HG02970 (cell line): ENCODE measurements around the gene MAP3K19.

Source experiments
- ATAC-seq: cut with Tn5 transposase; IDR thresholded peaks from one replicate; pipeline ENCODE4 v1.9.1; 2021; ENCODE audit warnings: mild to moderate bottlenecking, moderate library complexity, moderate number of reproducible peaks; ENCODE audit not compliant: unreplicated experiment, low FRiP score

Gene MAP3K19

DNA sequence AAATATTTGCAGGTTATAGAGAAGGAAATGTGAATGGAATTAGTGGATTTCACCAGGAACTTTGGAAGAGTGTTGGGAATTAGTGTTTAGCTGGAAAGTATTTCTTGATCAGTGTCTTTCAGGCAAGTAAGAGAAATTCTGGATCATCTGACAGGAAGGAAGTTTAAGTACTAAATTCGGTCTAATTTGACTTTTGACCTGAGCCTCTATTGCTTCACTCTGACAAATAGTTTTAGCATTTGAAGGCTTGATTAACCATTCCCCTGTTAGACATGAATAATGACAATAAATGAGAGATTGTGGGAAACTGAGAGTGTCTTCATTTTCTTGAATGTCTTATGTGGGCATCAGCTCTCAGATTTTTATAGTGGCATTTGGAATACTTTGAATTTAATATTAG is 112.6 kb downstream of the MAP3K19 start:
- ATAC-seq, result no peak

DNA sequence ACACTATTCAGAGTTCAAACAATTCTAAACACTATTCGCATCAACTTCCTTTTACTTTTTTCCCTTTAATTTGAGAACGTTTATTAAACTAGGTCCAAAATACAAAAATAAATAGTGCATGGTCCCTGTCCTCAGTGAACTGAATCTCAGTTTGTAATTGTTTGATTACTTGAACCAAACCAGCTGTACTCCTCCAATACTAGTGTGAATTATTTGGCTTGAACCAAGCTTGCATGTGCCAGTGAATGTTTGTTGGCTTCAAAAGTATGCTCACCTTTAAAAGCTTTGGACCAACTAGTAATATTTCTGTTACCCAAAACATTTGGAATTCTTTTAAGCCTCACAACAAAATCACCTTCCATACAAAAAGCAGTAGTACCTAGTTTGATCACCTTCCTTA is 113.1 kb downstream of the MAP3K19 start:
- ATAC-seq, result no peak

DNA sequence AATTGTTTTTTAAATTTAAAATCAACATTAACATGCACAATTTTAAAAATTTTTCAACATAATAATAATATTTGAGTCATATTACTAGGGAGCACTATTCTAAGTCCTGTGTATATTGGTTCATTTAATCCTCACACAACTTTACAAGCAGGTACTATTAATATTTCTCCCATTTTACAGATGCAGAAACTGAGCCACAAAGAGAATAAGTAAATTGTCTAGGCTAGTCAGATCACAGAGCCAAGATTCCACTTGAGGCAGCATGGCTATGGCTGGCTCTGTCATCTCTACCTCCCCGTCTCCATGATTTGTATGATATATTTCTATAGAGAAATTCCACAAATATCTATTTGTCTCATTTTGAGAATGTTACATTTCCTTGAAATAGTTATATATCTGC is 113.5 kb downstream of the MAP3K19 start:
- ATAC-seq, result no peak

DNA sequence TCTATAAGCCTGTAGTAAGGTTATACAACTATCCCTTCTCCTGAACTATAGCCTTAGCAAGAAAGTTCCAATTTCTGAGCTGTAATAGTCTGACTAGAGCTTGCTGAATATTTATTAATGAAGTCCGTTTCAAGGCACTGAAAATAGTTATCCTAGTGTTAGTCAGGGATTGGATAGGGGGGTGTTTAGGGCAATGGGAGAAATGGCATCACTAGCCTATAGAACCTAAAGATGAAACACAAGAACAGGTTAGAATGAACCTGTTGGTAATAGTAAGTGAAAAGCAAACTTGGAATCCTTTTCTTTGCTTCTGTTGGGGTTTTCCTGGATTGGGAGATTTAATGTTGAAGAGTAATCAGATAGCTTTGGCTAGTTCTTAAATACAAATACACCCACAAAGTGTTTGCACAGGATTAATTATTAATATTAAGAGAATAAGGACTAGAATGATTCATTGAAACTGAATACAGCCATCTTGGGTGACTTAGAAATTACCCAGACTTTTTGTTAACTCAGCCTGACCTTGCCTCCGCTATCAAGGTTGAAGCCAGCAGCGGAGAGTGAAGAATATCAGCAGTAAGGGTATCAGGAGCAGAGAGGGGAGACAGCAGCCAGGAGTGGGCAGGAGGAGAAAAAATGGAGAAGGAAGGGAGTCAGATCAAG is 114.3 kb downstream of the MAP3K19 start:
- ATAC-seq, result no peak

DNA sequence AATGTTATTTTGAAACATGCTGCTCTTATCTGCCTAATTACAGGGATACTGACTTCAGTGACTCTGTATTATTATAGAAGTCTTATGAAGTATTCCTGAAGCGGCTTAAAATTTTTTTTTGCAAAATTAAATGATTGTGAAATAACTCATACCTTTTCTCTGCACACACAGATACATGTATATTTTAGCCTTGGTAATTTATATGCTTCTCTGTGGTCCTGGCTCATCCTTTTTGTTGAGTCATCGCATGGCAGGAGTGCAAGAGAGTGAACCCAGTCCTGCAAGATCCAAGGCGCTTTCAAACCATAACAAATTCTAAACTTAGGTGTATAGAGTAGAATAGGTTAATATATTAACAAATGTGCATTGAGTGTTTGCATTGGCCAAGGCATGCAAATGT is 120.1 kb downstream of the MAP3K19 start:
- no peak for ATAC-seq

DNA sequence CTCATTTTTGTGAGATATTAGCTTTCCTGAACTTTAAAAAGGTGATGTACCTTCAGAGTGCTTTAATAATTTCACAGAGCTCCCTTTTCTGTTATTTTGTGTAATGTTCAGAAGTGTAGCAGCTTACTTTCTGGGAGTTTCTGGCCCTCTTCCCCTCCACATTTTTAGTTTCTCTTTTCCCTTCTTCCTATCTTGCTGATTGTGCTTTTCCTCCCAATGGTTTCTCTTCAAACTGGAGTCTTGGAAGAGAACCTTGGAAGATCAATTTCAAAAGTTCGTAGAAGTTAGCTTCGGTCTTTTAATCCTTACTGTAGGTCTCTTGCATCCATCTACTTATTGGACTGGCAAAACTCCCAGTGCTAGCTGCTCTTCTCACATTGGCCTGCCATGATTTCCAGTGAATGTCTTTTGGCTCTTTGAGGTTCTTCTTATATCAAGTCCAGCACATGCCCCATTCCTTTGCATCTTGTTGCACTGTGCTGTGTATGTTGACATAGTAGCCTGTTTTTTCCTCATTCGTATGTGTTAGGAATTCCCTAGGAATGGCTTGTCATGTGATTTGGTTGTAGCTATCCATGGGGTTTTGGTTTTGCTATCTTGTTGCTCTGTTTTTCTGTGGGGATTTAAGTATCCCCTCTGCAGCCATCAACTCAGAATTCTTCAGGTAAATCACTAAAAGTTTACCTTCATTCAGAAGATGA is 120.9 kb downstream of the MAP3K19 start:
- no peak for ATAC-seq

DNA sequence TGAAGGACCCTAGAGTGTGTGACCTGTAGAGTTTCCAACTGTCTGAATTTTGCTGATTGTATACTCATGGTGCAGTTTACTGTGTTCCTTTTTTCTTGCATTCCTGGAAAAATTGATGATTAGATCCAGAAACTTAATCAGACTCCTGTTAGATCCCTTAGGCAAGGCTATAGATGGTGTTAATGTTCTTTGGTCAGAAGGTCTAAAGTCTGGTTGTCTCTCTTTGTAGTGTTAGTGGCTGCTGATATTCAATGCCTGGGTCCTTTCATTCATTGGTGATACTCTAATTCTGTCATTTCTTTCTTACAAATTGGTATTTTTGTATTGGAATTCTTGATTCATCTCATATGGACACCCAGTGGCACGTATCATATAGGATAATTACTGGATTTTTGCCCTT is 122.3 kb downstream of the MAP3K19 start:
- no peak for ATAC-seq

DNA sequence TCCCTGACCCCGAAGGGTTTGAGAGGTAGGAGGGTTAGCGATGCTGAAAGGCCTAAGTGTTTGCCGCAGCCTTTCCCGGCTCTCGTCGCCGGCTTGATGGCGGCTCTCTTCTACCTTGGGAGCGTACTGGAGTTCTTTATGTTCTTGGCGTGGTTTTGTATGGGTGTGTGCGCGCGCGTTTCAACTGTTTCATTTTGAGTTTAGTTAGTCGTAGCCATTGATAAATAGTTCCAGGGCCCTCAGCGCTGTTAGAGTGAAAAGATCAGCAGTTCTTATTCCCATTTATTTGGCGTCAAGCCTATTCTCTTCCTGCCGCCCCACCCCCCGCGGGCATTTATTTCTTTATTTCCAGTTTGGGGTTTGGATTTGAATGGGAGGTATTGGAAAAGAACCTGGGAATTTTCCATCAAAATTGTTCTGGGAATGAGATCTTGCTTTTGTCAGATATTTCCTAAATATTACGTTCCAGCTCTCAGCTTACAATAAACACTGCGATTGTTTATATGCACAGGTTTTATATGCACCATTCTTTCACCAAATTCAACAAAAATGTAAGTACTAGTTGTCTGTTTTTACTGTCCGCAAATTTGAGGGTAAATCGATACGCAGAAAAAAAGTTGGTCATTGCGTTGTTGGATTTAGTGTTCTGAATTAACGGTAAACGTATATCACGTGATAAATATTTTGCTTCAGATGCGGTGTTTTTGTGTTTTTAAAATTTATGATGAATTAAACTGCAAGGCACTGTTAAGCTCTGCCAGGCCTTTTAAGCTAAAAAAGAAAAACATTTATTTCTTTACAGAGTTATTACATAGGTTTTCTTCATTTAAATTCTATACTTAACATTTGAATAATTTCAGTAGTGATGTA is 127.7 kb downstream of the MAP3K19 start:
- no peak for ATAC-seq

DNA sequence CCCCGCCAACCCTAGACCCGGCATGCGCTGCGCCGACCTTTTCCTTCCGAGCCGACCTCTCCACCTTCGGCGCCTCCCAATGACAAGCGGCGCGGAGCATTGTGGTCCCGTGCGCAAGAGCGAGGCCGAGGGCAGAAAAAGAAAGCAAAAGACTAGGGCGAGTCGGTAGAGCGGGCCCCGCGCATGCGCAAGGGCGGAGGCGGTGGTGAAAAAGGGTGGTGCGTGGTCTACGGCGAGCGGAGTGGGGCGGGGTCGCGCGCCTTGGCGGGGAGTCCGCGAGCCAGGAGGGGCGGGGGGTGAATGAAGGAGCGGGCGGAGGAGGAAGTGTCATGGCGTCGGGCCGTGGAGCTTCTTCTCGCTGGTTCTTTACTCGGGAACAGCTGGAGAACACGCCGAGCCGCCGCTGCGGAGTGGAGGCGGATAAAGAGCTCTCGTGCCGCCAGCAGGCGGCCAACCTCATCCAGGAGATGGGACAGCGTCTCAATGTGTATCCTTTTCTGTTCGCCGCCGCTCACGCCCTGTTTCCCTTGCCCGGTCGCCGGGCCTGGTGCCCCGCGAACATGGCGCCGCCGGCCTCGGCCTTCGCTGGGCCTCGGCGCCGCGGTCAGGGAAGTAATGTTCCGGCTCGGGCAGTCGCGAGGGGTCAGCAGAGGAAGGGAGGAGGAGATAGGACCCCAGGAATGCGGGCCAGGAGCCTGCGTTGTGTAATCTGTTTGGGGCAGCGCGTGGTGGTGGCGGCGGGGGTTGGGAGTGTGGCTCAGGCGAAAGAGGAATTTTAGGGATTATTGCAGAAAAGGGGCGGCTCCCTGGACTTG is 128.5 kb downstream of the MAP3K19 start, which contains the start of gene CCNT2:
TSS of gene CCNT2 (plus strand) at position 297 of the 815 bp plus-strand sequence. CDS start at position 330, 33 bp downstream.
- peak; percentile 84 for ATAC-seq

DNA sequence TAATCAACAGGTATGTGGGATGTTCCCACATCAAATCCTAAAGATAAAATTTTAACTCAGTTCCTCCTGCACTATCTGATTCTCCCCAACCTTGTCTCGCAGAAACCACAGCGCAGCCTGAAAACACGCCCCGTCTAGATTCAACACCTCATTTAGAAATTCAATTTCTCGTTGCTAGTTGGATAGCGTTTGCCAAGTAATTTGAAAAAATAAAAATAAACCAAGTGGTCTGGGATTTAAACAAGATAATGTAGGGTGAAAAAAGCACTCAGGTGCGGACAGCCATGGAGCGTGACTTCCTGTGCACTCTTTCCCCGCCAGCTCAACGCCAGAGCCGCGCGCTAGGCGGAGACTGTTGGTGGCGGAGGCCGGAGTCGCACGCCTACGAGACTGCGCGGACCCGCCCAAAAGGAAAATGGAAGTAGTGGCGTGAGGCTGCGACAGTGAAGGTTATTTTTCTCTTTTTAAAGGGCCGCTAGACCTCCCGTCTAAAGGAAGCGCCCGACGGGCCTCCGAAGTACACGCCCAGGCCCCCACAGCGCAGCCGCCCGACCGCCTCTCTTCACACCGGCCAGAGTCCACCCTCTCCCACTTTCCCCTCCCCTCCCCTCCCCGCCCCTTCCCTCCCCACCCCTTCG is 129.2 kb downstream of the MAP3K19 start:
- ATAC-seq, result peak; percentile 65

DNA sequence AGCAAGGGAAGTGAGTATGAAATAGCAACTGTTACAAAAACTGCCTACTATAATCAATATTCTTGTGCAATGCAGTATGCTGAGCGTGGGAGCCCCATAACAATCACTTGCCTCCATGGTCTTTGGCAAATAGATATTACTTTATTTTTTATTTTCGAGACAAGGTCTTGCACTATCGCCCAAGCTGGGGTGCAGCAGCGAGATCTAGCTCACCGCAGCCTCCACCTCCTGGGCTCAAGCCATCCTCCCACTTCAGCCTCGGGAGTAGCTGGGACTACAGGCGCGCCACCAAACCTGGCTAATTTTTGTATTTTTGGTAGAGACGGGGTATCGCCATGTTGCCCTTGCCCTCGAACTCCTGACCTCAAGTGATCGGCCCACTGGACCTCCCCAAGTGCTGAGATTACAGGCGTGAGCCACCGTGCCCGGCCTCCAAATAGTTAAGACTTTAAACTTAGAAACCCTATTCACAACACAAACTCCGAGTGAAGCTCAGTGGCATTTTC is 129.8 kb downstream of the MAP3K19 start:
- no peak for ATAC-seq
